Measurements from ENCODE around the gene CRYGD. TPM values are rescaled to one million over a fixed set of nuclear protein-coding genes. Genes with fewer than 3 reads are reported as not detected.

The CRYGD gene
- total and polyA plus RNA-seq, 2 donors (not counting 3 experiments of a cell fraction or from before 2014, with no cell fraction given): not detected

DNA sequence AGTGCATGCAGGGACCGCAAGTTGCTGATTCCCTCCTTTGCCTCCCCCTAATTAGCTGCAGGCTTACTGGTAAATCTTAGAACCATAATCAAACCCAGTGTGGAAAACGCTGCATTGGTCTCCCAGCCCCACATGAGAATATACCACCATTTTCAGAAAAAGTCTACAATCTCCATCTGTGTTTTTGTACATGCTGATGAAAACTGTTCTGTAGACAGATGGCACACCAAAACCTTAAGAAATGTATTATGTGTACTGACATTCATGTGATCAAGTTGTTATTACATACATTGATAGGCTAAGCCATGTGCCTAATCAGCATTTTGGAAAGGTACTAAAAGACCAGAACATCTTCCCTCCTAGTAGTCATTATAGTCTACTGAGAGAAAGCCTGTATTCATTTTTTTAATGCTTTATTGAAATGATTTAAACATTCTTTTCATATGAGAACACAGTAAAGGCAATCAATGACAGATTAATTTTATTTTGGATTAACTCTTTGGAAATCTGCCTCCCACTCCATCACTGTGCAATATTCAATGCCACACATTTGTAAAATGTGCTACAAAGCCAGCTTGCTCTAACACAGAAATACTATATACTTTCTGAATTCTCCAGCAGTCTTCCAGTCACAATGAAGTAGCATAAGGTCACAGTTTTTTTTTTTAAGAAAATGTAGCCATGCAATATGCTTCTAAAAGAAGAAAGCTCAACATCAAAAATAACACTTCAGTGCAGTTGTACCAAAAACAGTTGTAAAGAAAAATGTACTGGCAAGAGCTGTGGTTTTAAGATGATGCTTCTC, 40.8 kb upstream of the CRYGD start:
- no peaks in the 10 kb centered on the region for H3K9me1 ChIP-seq (replicated peaks; ENCODE audit: control insufficient read depth, extremely low read depth, insufficient read depth, low read length)
- TF ChIP-seq POLR2A (IDR thresholded peaks at IDR 0.05; ENCODE audit: low read depth, low read length): no peak
- TF ChIP-seq FOS (IDR thresholded peaks at IDR 0.05; ENCODE audit: borderline replicate concordance, insufficient read depth, low read length): no peak
- TF ChIP-seq, protein P1, sequence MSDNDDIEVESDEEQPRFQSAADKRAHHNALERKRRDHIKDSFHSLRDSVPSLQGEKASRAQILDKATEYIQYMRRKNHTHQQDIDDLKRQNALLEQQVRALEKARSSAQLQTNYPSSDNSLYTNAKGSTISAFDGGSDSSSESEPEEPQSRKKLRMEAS (IDR thresholded peaks at IDR 0.05; ENCODE audit: insufficient read depth, insufficient read length): no peak
- TF ChIP-seq, protein P2, sequence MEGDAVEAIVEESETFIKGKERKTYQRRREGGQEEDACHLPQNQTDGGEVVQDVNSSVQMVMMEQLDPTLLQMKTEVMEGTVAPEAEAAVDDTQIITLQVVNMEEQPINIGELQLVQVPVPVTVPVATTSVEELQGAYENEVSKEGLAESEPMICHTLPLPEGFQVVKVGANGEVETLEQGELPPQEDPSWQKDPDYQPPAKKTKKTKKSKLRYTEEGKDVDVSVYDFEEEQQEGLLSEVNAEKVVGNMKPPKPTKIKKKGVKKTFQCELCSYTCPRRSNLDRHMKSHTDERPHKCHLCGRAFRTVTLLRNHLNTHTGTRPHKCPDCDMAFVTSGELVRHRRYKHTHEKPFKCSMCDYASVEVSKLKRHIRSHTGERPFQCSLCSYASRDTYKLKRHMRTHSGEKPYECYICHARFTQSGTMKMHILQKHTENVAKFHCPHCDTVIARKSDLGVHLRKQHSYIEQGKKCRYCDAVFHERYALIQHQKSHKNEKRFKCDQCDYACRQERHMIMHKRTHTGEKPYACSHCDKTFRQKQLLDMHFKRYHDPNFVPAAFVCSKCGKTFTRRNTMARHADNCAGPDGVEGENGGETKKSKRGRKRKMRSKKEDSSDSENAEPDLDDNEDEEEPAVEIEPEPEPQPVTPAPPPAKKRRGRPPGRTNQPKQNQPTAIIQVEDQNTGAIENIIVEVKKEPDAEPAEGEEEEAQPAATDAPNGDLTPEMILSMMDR (IDR thresholded peaks at IDR 0.05; ENCODE audit: extremely low read depth in 1 of 2, insufficient read depth in 1 of 2, low read depth in 1 of 2, low read length in 2 of 2): no peak
- no peak for TF ChIP-seq MYC (IDR thresholded peaks at IDR 0.05; ENCODE audit: low read depth, low read length)
- TF ChIP-seq POLR2AphosphoS5 (IDR thresholded peaks at IDR 0.05; ENCODE audit: insufficient read depth, low read depth, low read length): no peak
- TF ChIP-seq JUN (IDR thresholded peaks at IDR 0.05; ENCODE audit: borderline replicate concordance, insufficient read depth, insufficient read length, low read depth): no peak
- TF ChIP-seq EZH2 (IDR thresholded peaks at IDR 0.05; ENCODE audit: borderline replicate concordance, low read depth, low read length, severe bottlenecking): no peak
- no peak for TF ChIP-seq GATA2 (IDR thresholded peaks at IDR 0.05; ENCODE audit: insufficient read depth, insufficient read length, low read depth, low read length)
- H4K20me1 ChIP-seq (replicated peaks; ENCODE audit: control insufficient read depth, extremely low read depth, insufficient read depth, low read length): no peaks in the 10 kb centered on the region
- no peak for FAIRE-seq
- BruUV-seq (replicated peaks): no TSS peak
- no peak overlapping the region for H3K4me3 ChIP-seq (replicated peaks in 1 of 3; ENCODE audit: insufficient read depth in 1 of 3, low read depth in 1 of 3, low read length in 3 of 3)
- H3K27ac ChIP-seq (ENCODE audit: insufficient read depth, low read depth, low read length): no peak overlapping the region
- POLR2A ChIA-PET: no interaction called here
- intact Hi-C loops (cut with micrococcal nuclease): no loop called here
- H3K36me3 ChIP-seq (ENCODE audit: control insufficient read depth in 2 of 2, extremely low read depth in 1 of 2, insufficient read depth in 2 of 2, low read length in 2 of 2): no peaks in the 10 kb centered on the region
- H3K27me3 ChIP-seq (ENCODE audit: control insufficient read depth in 2 of 2, insufficient read depth in 2 of 2, low read length in 2 of 2): peaks cover 0 to 5% of the 10 kb centered on the region in 2 experiments
- no peak overlapping the region for H3K4me2 ChIP-seq (ENCODE audit: insufficient read depth, low read length)
- dilution Hi-C loops (cut with MboI; ENCODE audit: extremely low pct_ligation_motif_present, low sequenced_read_pairs): no loop called here
- CTCF ChIA-PET: interaction anchor here (1.3 to 2.0 kb wide), 2 partner anchors 10 to 64 kb away, joined by 3 to 13 read pairs; no protein-coding TSS in a partner anchor
- no peak overlapping the region for H2AFZ ChIP-seq (ENCODE audit: low read depth, low read length)
- no peak for DNase-seq (ENCODE audit: low read depth, low spot score)
- H3K9me3 ChIP-seq (replicated peaks; ENCODE audit: control insufficient read depth, insufficient read depth, low read length): no peaks in the 10 kb centered on the region
- no peaks in the 10 kb centered on the region for H3K79me2 ChIP-seq (ENCODE audit: control insufficient read depth, insufficient read depth, low read length)
- no peaks in the 10 kb centered on the region for H3K4me1 ChIP-seq (ENCODE audit: control insufficient read depth, extremely low read depth, insufficient read depth, low read length)
- H3K9ac ChIP-seq (replicated peaks; ENCODE audit: extremely low read depth, insufficient read depth, low read length): no peak overlapping the region

All from endothelial cell of umbilical vein (primary cell).